Stimulated activated CD4-positive, alpha-beta T cell treated with anti-CD3 and anti-CD28 coated beads, TNF-alpha, amount 100 ng/mL, for 24 hours (primary cell): ENCODE data around the gene MED15.

Experiments used
- DNase-seq, 3 experiments: peaks; one replicate each; pipeline ENCODE4 v3.0.0-alpha.2; 2020; ENCODE audit warnings: low read depth in 3 of 3

The MED15 gene

GRCh38 chr22:20569059-20570058 lies 61.9 kb downstream of the MED15 start:
- peak; percentile 37 to 65 (median 51) for DNase-seq

- DNase-seq = no peak
These were observed 63.7 kb downstream of the MED15 start for GRCh38 chr22:20571078-20571503.

GRCh38 chr22:20571531-20572007 lies 64.2 kb downstream of the MED15 start:
- DNase-seq = peak in 2 of 3 experiments; percentile 28 to 56

GRCh38 chr22:20572132-20572802 lies 64.9 kb downstream of the MED15 start:
- DNase-seq = no peak

GRCh38 chr22:20573176-20573832 lies 65.9 kb downstream of the MED15 start:
- no peak for DNase-seq

GRCh38 chr22:20573833-20574615 lies 66.6 kb downstream of the MED15 start:
- no peak for DNase-seq

GRCh38 chr22:20574920-20575353 lies 67.5 kb downstream of the MED15 start:
- no peak for DNase-seq

- no peak for DNase-seq
These were observed 68.5 kb downstream of the MED15 start for GRCh38 chr22:20575724-20576444.

- DNase-seq = no peak
These were observed 69.0 kb downstream of the MED15 start for GRCh38 chr22:20576445-20576816.

- no peak for DNase-seq
These were observed 69.6 kb downstream of the MED15 start for GRCh38 chr22:20577045-20577444.

- no peak for DNase-seq
These were observed 70.2 kb downstream of the MED15 start for GRCh38 chr22:20577549-20577975.

GRCh38 chr22:20578192-20578591 lies 70.8 kb downstream of the MED15 start:
- no peak for DNase-seq

- DNase-seq = no peak
These were observed 71.3 kb downstream of the MED15 start for GRCh38 chr22:20578707-20579106.

GRCh38 chr22:20579273-20580120 lies 72.1 kb downstream of the MED15 start:
- DNase-seq = no peak

GRCh38 chr22:20580179-20580578 lies 72.8 kb downstream of the MED15 start:
- DNase-seq = no peak

GRCh38 chr22:20580611-20581502 lies 73.4 kb downstream of the MED15 start:
- DNase-seq = no peak

GRCh38 chr22:20581503-20582170 lies 74.2 kb downstream of the MED15 start:
- DNase-seq = no peak

- DNase-seq = no peak
These were observed 74.7 kb downstream of the MED15 start for GRCh38 chr22:20582171-20582511.
